NT2/D1 (cell line): ENCODE measurements around the gene EMP1.
A peak's percentile ranks its signal among the peaks of the same experiment; 100 is the strongest.
"Not testable (repeated sequence)": the region's sequence is repeated elsewhere in the genome, so short reads cannot be mapped to it uniquely, and the experiment has no call there.

Experiments
- DNase-seq: peaks from one replicate; pipeline ENCODE4 v3.0.0-alpha.2; 2011; ENCODE audit warnings: low read depth, low spot score
- H3K27me3 ChIP-seq: 2 replicates; pipeline ENCODE4 v1.6.0; 2011; ENCODE audit warnings: mild to moderate bottlenecking; ENCODE audit not compliant: insufficient read length, insufficient read depth
- H3K36me3 ChIP-seq: 2 replicates; pipeline ENCODE4 v1.6.1; 2011; ENCODE audit warnings: mild to moderate bottlenecking, low read length, mixed read lengths; ENCODE audit not compliant: insufficient read depth, insufficient read length
- H3K4me1 ChIP-seq: 2 replicates; pipeline ENCODE4 v1.5.1; 2011; ENCODE audit not compliant: insufficient read depth, insufficient read length
- H3K4me3 ChIP-seq: 2 replicates; pipeline ENCODE4 v1.5.1; 2011; ENCODE audit warnings: low read depth; ENCODE audit not compliant: insufficient read length
- H3K9ac ChIP-seq: 2 replicates; pipeline ENCODE4 v1.6.0; 2011; ENCODE audit warnings: low read depth; ENCODE audit not compliant: insufficient read length
- H3K9me3 ChIP-seq: 2 replicates; pipeline ENCODE4 v1.5.1; 2011; ENCODE audit warnings: mild to moderate bottlenecking, low read length; ENCODE audit not compliant: insufficient read depth
- SUZ12 ChIP-seq: IDR thresholded peaks from 2 replicates; pipeline ENCODE4 v1.6.1; 2011; ENCODE audit not compliant: insufficient read length, insufficient read depth; ENCODE audit errors: extremely low read depth
- YY1 ChIP-seq: IDR thresholded peaks from 2 replicates; pipeline ENCODE4 v1.6.1; 2011; ENCODE audit not compliant: insufficient read length, insufficient read depth
- ZNF274 ChIP-seq: IDR thresholded peaks from 2 replicates; pipeline ENCODE4 v1.6.1; 2011; ENCODE audit warnings: mild to moderate bottlenecking, low read depth, low read length

EMP1 gene

GRCh38 chr12:13253966-13254760, 57.6 kb downstream of the EMP1 start:
- Histone ChIP-seq H3K4me3 (no peak overlapping the region), H3K9me3 (no peaks in the 10 kb centered on the region), H3K27me3 (no peaks in the 10 kb centered on the region), H3K36me3 (no peaks in the 10 kb centered on the region), H3K9ac (no peak overlapping the region), H3K4me1 (peaks cover 16% of the 10 kb centered on the region)
- no peak for DNase-seq
- TF ChIP-seq SUZ12 (no peak), ZNF274 (no peak), YY1 (no peak)

DNA sequence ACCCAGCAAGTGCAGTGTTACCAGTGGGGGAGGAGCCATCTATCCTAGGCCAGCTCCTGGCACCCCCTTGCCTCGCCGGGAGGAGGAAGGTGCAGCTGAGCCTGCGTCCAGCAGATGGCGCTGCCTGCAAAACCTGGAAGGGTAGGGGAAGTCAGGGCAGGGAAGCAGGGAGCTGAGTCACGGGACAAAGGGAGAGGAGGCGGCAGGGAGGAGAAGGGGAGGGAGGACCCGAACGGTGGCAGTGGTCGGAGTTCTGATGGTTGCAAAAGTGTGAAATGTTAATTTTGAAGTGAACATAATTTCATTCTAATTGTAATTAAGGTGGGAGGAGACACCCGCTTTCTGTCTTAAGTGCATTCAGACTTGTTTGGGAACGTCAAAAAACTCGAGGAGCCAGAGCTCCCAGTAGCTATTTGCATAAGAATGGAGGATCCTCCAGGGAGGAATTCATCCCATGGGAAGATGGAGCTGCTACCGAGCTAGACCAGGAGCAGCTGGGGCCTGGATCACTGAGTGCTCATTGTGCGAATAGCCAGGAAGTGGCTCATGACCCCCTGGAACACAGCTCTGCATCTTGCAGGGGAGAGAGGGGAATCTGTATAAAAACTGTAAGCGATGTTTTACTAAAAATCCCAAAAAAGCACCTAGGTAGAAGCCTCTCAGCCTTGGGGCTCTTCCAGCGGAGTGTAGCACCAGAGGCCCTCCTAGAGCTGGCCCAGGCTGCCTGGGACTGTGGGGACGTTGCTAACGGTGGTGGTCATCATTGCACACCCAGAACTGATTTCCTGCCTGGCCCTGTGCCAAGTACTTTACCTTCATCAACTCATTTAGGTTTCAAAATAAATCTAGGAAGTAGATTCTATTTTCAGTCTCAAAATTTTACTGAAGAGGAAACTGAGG, 59.5 kb downstream of the EMP1 start:
- Histone ChIP-seq H3K36me3 (no peaks in the 10 kb centered on the region), H3K27me3 (no peaks in the 10 kb centered on the region), H3K4me1 (peaks cover 16% of the 10 kb centered on the region), H3K9ac (peak overlapping the region; percentile 29), H3K4me3 (peak overlapping the region; percentile 3), H3K9me3 (no peaks in the 10 kb centered on the region)
- DNase-seq: peak; percentile 100
- TF ChIP-seq SUZ12 (no peak), YY1 (peak; percentile 52)

DNA sequence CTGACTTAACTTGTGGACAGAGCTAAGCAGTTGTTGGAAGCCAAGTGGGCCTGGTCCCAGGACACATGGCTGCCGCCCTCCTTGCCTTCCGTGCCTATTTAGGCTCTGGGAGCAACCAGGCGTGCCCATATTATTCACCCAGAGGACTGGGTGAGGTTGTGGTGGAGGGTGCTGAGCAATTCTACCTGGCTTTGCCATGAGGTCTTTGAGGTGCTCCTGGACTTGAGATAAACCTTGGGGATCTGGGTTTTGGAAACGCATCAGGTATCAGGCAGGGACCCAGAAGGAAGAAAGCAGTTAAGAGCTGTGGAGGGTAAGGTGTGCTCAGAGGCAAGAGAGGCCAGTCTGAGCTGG, 60.1 kb downstream of the EMP1 start:
- Histone ChIP-seq H3K36me3 (no peaks in the 10 kb centered on the region), H3K9me3 (no peaks in the 10 kb centered on the region), H3K4me1 (peaks cover 16% of the 10 kb centered on the region), H3K27me3 (no peaks in the 10 kb centered on the region), H3K9ac (no peak overlapping the region), H3K4me3 (no peak overlapping the region)
- TF ChIP-seq YY1 (no peak), ZNF274 (no peak), SUZ12 (no peak)
- no peak for DNase-seq

DNA sequence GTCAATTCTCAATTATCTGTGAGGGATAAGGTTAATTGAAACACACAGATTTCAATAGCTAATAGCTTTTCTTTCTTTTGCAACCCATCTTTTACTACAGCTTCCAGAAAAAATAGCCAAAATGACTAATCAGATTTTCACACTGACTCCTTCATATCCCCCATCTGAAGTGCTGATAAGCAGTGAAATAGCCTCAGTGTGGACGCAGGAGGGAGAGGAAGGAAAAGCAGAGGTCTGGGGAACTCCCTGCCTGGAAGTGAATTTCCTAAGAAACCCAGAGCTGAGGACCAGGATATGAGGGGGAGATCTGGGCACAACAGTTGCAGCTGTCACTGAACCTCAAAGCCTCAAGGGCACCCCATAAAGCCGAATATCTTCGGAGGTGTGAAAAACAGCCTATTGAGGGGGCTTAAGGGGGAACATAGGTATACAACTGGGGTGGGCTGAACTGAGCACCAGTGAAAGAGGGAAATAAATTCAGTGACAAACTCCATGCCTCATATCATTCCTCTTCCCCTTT, 60.9 kb downstream of the EMP1 start:
- Histone ChIP-seq H3K36me3 (no peaks in the 10 kb centered on the region), H3K9me3 (no peaks in the 10 kb centered on the region), H3K4me3 (no peak overlapping the region), H3K27me3 (no peaks in the 10 kb centered on the region), H3K9ac (no peak overlapping the region), H3K4me1 (peaks cover 16% of the 10 kb centered on the region)
- DNase-seq: no peak
- no peak for TF ChIP-seq SUZ12
- TF ChIP-seq ZNF274: no peak
- TF ChIP-seq YY1: no peak

DNA sequence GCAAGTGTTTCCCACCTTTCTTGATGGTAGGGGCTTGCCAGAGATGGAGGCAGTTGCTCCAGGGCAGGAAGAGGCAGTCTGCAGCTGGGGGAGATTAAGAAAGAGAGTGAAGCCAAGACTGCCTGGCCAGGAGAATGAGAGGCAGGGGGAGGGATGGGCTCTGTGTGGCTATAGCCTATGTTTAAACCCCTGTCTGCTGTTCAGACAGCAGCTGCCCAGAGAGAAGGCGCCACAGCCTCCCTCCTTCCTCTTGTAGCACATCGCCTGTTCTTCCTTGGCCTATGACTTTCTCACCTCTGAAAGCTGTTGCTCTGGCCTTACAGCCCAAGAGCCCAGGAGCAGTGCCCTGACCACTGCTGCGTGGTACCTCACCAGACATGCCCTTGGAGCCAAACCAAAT, 61.7 kb downstream of the EMP1 start:
- Histone ChIP-seq H3K9me3 (no peaks in the 10 kb centered on the region), H3K4me1 (peaks cover 16% of the 10 kb centered on the region), H3K9ac (no peak overlapping the region), H3K4me3 (no peak overlapping the region), H3K36me3 (no peaks in the 10 kb centered on the region), H3K27me3 (no peaks in the 10 kb centered on the region)
- no peak for DNase-seq
- no peak for TF ChIP-seq YY1
- TF ChIP-seq ZNF274: no peak
- no peak for TF ChIP-seq SUZ12

- Histone ChIP-seq H3K9me3 (no peaks in the 10 kb centered on the region; the same call in 1 of the 2 replicates), H3K4me1 (peaks cover 16% of the 10 kb centered on the region), H3K4me3 (no peak overlapping the region), H3K9ac (no peak overlapping the region), H3K36me3 (no peaks in the 10 kb centered on the region), H3K27me3 (no peaks in the 10 kb centered on the region)
- DNase-seq: no peak
- TF ChIP-seq YY1 (no peak), ZNF274 (no peak), SUZ12 (no peak)
Measured at GRCh38 chr12:13258717-13259119, 62.2 kb downstream of the EMP1 start.

DNA sequence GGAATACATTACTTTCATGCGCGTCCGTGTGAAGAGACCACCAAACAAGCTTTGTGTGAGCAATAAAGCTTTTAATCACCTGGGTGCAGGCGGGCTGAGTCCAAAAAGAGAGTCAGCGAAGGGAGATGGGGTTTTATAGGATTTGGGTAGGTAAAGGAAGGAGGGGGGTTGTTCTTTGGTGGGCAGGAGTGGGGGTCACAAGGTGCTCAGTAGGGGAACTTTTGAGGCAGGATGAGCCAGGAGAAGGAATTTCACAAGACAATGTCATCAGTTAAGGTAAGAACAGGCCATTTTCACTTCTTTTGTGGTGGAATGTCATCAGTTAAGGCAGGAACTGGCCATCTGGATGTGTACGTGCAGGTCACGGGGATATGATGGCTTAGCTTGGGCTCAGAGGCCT, 63.1 kb downstream of the EMP1 start:
- not testable (repeated sequence) for H3K36me3 ChIP-seq, H3K9ac ChIP-seq, DNase-seq, H3K27me3 ChIP-seq, H3K4me3 ChIP-seq, H3K9me3 ChIP-seq
- peaks cover 16% of the 10 kb centered on the region for H3K4me1 ChIP-seq

DNA sequence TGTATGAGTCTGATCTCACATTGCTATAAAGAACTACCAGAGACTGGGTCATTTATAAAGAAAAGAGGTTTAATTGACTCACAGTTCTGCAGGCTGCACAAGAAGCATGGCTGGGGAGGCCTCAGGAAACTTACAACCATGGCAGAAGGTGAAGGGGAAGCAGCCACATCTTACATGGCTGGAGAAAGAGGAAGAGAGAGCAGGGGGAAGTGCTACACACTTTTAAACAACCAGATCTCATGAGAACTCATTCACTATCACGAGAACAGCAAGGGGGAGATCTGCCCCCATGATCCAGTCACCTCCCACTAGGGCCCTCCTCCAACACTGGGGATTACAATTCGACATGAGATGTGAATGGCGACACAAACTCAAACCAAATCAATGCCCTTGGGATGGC, 71.3 kb downstream of the EMP1 start:
- not testable (repeated sequence) for DNase-seq, H3K36me3 ChIP-seq, H3K9ac ChIP-seq

More for the DNA sequence above, 71.3 kb downstream of the EMP1 start:
- not testable (repeated sequence) for H3K4me1 ChIP-seq, H3K27me3 ChIP-seq, H3K4me3 ChIP-seq
- peaks cover 15% of the 10 kb centered on the region; the same call in 1 of the 2 replicates for H3K9me3 ChIP-seq
